ENCODE measurements around the gene OTULIN. TPM values are rescaled to one million over a fixed set of nuclear protein-coding genes. Genes with fewer than 3 reads are reported as not detected.
A peak's percentile ranks its signal among the peaks of the same experiment; 100 is the strongest.

The OTULIN gene
- total and polyA plus RNA-seq, 2 of the 4 experiments (the other 2 are of a cell fraction), result 6.9 to 19.5 TPM

GRCh38 chr5:14672484-14673394 lies 8.2 kb downstream of the OTULIN start:
- CTCF ChIA-PET, result interaction anchor here (0.8 kb wide), 1 partner anchor 13 kb away, joined by 4 read pairs; no protein-coding TSS in a partner anchor
- dilution Hi-C loops (cut with HindIII; ENCODE audit: low sequenced_read_pairs, unreplicated experiment), result no loop called here
- TF ChIP-seq CTCF (conservative IDR thresholded peaks at IDR 0.05; ENCODE audit: low read depth, low read length) (no peak), RCOR1 (IDR thresholded peaks at IDR 0.05; ENCODE audit: insufficient replicate concordance, low read length) (no peak), MAZ (IDR thresholded peaks at IDR 0.05; ENCODE audit: borderline replicate concordance, low read depth, low read length) (no peak), SMC3 (IDR thresholded peaks at IDR 0.05; ENCODE audit: low read depth, low read length) (no peak), MXI1 (IDR thresholded peaks at IDR 0.05; ENCODE audit: borderline replicate concordance, low read depth, low read length) (no peak), ELK1 (IDR thresholded peaks at IDR 0.05; ENCODE audit: borderline replicate concordance, low read depth, low read length) (no peak), NFE2L2 (IDR thresholded peaks at IDR 0.05; ENCODE audit: low read depth, low read length) (no peak), CEBPB (IDR thresholded peaks at IDR 0.05; ENCODE audit: low read depth, low read length) (no peak), FOS (IDR thresholded peaks at IDR 0.05; ENCODE audit: low read depth, low read length) (no peak), USF2 (IDR thresholded peaks at IDR 0.05; ENCODE audit: low read depth, low read length) (no peak), CHD1 (IDR thresholded peaks at IDR 0.05; ENCODE audit: low read depth, low read length) (no peak), RFX5 (IDR thresholded peaks at IDR 0.05; ENCODE audit: low read depth, low read length) (no peak), RAD21 (IDR thresholded peaks at IDR 0.05; ENCODE audit: low read length) (no peak)

More at GRCh38 chr5:14672484-14673394, 8.2 kb downstream of the OTULIN start:
- peak; percentile 35 for DNase-seq
- Histone ChIP-seq H2BK20ac (ENCODE audit: low read depth, low read length) (no peak overlapping the region), H3K4me1 (ENCODE audit: control insufficient read depth, insufficient read depth, low read length) (peaks cover 15% of the 10 kb centered on the region), H3K4ac (ENCODE audit: low read depth, low read length) (no peak overlapping the region), H3K56ac (ENCODE audit: extremely low read depth, insufficient read depth, low read length) (no peak overlapping the region), H3K14ac (replicated peaks; ENCODE audit: low read depth, low read length) (no peak overlapping the region; the same call in 1 of the 2 replicates), H2AK5ac (ENCODE audit: low read depth, low read length) (no peak overlapping the region), H3K9me1 (ENCODE audit: insufficient read depth, low read length) (peaks cover 22% of the 10 kb centered on the region), H4K20me1 (ENCODE audit: insufficient read depth, low read length) (peaks cover 60% of the 10 kb centered on the region), H4K5ac (ENCODE audit: low read depth, low read length) (no peak overlapping the region), H3K4me2 (ENCODE audit: low read depth, low read length) (no peak overlapping the region), H2BK5ac (ENCODE audit: low read depth, low read length, poor library complexity, severe bottlenecking) (no peak overlapping the region), H3K9ac (ENCODE audit: low read depth, low read length) (no peak overlapping the region), H3K23ac (ENCODE audit: low read depth, low read length) (no peak overlapping the region), H3K27ac (ENCODE audit: insufficient read depth, low read length) (no peak overlapping the region), H2AFZ (replicated peaks; ENCODE audit: low read length, poor library complexity) (no peak overlapping the region), H2BK120ac (ENCODE audit: low read depth, low read length) (no peak overlapping the region), H3K79me1 (ENCODE audit: low read depth in 1 of 2, low read length in 2 of 2) (peaks cover 42 to 83% of the 10 kb centered on the region in 2 experiments), H4K8ac (ENCODE audit: low read depth in 2 of 2, low read length in 2 of 2) (no peak overlapping the region), H3K36me3 (ENCODE audit: control insufficient read depth, insufficient read depth, low read length) (peaks cover 8% of the 10 kb centered on the region), H3K27me3 (ENCODE audit: control insufficient read depth, insufficient read depth, low read length) (no peaks in the 10 kb centered on the region), H3K9me3 (ENCODE audit: control insufficient read depth, insufficient read depth, low read length) (no peaks in the 10 kb centered on the region), H4K91ac (ENCODE audit: insufficient read depth, low read depth, low read length) (no peak overlapping the region), H3K4me3 (ENCODE audit: insufficient read depth, low read depth, low read length) (no peak overlapping the region), H2AK9ac (replicated peaks; ENCODE audit: low read depth, low read length, poor library complexity) (no peak overlapping the region), H3K18ac (ENCODE audit: low read depth, low read length) (no peak overlapping the region), H2BK15ac (ENCODE audit: low read depth, low read length) (no peak overlapping the region)
- POLR2A ChIA-PET (ENCODE audit: unreplicated experiment), result no interaction called here
- BruUV-seq (replicated peaks), result no TSS peak
- 0 out of 2 replicates have a peak, but pooled peaks have one; percentile 9 for ATAC-seq (ENCODE audit: low read depth)
- intact Hi-C loops (cut with micrococcal nuclease), result no loop called here
- in situ Hi-C loops (cut with MboI; ENCODE audit: low sequenced_read_pairs), result loop anchor here (25.0 kb wide), 2 partner anchors 560 to 685 kb away; no protein-coding TSS in a partner anchor
- WGBS, 2 experiments (ENCODE audit: extremely low coverage in 2 of 2, insufficient read length in 1 of 2), result 90% methylated on average over 2 of the region's 9 CpGs; no CpG with 5 or more reads in 1 of the 2 experiments

Measured in IMR-90 (cell line).